GM12878 (cell line): ENCODE measurements around the gene NXN. TPM values are rescaled to one million over a fixed set of nuclear protein-coding genes. Genes with fewer than 3 reads are reported as not detected.

ENCODE experiments used
- ATAC-seq: fragments of 200-7000 bp; cut with Tn5 transposase; 3 replicates; pipeline ENCODE4 v1.9.1; 2020; ENCODE audit warnings: mild to moderate bottlenecking, moderate library complexity
- BruUV-seq: library from RNA; stranded (reverse); fragments of 400-500 nt; replicated peaks from 2 replicates; lab custom pipeline; 2021; lab: Mats Ljungman, UMichigan
- CTCF ChIA-PET: fragments of 300-600 bp; sonication (Branson Sonifier 250); formaldehyde crosslinking; extraction: SDS; loops from one replicate; lab custom pipeline; 2021; ENCODE audit warnings: inconsistent platforms; lab: Yijun Ruan, JAX
- POLR2A ChIA-PET: fragments of 350-600 bp; formaldehyde crosslinking; extraction: SDS; loops from one replicate; lab custom pipeline; 2021; ENCODE audit warnings: inconsistent platforms; lab: Charles Lee
- RAD21 ChIA-PET: fragments of 300-600 bp; sonication (Branson Sonifier 250); formaldehyde crosslinking; loops from one replicate; lab custom pipeline; 2023; ENCODE audit warnings: antibody characterized with exemption; ENCODE audit not compliant: unreplicated experiment; lab: Charles Lee
- SMC1A ChIA-PET: fragments of 300-600 bp; sonication (Branson Sonifier 250); formaldehyde crosslinking; loops from one replicate; lab custom pipeline; 2023; ENCODE audit not compliant: unreplicated experiment, uncharacterized antibody; lab: Charles Lee
- DNase-seq: peaks from one replicate; pipeline ENCODE4 v3.0.0-alpha.2; 2011; ENCODE audit warnings: low read depth, low spot score
- FAIRE-seq: peaks from 3 replicates; lab custom pipeline; 2011; peaks lifted over from hg19 to GRCh38; lab: Jason Lieb, UNC
- H2AFZ ChIP-seq: 2 replicates; pipeline ENCODE4 v1.6.0; 2011; ENCODE audit warnings: low read depth, low read length, control low read depth; ENCODE audit not compliant: control insufficient read depth
- H3K27ac ChIP-seq: 2 replicates; pipeline ENCODE4 v1.5.1; 2011; ENCODE audit warnings: control low read depth; ENCODE audit not compliant: control insufficient read depth, insufficient read depth
- H3K27me3 ChIP-seq, 2 experiments: replicated peaks in 1 of 2; 2 replicates each; pipeline versions ENCODE4 v1.6.0 to v1.6.1; 2011; ENCODE audit warnings: low read length in 1 of 2; ENCODE audit not compliant: control insufficient read depth in 2 of 2, insufficient read depth in 2 of 2
- H3K36me3 ChIP-seq, 2 experiments: 2 replicates each; pipeline ENCODE4 v1.5.1; 2011; ENCODE audit warnings: low read length in 1 of 2; ENCODE audit not compliant: control insufficient read depth in 2 of 2, insufficient read depth in 2 of 2
- H3K4me1 ChIP-seq: 2 replicates; pipeline ENCODE4 v1.6.1; 2011; ENCODE audit warnings: mild to moderate bottlenecking, low read length, moderate library complexity, mixed read lengths; ENCODE audit not compliant: control insufficient read depth, insufficient read depth
- H3K4me2 ChIP-seq: 2 replicates; pipeline ENCODE4 v1.6.0; 2011; ENCODE audit warnings: control low read depth; ENCODE audit not compliant: control insufficient read depth, insufficient read depth
- H3K4me3 ChIP-seq: fragments of 200-600 bp; sonication (generic); 2 replicates; pipeline ENCODE4 v1.5.1; 2016
- H3K79me2 ChIP-seq: 2 replicates; pipeline ENCODE4 v1.6.0; 2011; ENCODE audit warnings: low read length; ENCODE audit not compliant: control insufficient read depth, insufficient read depth
- H3K9ac ChIP-seq: 2 replicates; pipeline ENCODE4 v1.8.0; 2011; ENCODE audit warnings: low read length, control low read depth, mixed read lengths; ENCODE audit not compliant: control insufficient read depth, insufficient read depth
- H3K9me3 ChIP-seq: replicated peaks from 3 replicates; pipeline ENCODE4 v1.5.1; 2011; ENCODE audit warnings: mild to moderate bottlenecking, low read length; ENCODE audit not compliant: control insufficient read depth, insufficient read depth
- H4K20me1 ChIP-seq: 2 replicates; pipeline ENCODE4 v1.6.0; 2011; ENCODE audit not compliant: control insufficient read depth, insufficient read depth
- EGR1 ChIP-seq, 2 experiments: IDR thresholded peaks; 1 replicate in 1 of 2; 2 replicates in 1 of 2; pipeline ENCODE4 v1.6.1; 2011 to 2012; ENCODE audit warnings: low read depth in 2 of 2, low read length in 2 of 2, borderline replicate concordance in 1 of 2, mild to moderate bottlenecking in 1 of 2, moderate library complexity in 1 of 2
- ELK1 ChIP-seq: IDR thresholded peaks from 2 replicates; pipeline ENCODE4 v1.6.1; 2012; ENCODE audit warnings: low read depth, low read length, improper control_type of control experiment
- EP300 ChIP-seq, 2 experiments: fragments of 150-350 bp in 1 of 2; IDR thresholded peaks; 2 replicates each; pipeline ENCODE4 v1.6.1; 2011 to 2012; ENCODE audit warnings: low read depth in 2 of 2, low read length in 2 of 2, borderline replicate concordance in 1 of 2, improper control_type of control experiment in 1 of 2, inconsistent platforms in 1 of 2; ENCODE audit not compliant: control insufficient read depth in 1 of 2
- EZH2 ChIP-seq: IDR thresholded peaks from 2 replicates; pipeline ENCODE4 v1.6.1; 2012; ENCODE audit warnings: low read depth, mild to moderate bottlenecking, control low read depth, inconsistent platforms, low read length, borderline replicate concordance; ENCODE audit not compliant: control insufficient read depth
- MTA2 ChIP-seq: fragments of 450-650 bp; IDR thresholded peaks from 2 replicates; pipeline ENCODE4 v1.6.1; 2016; ENCODE audit warnings: low read depth, mild to moderate bottlenecking, moderate library complexity
- MXI1 ChIP-seq: fragments of 150-350 bp; IDR thresholded peaks from 2 replicates; pipeline ENCODE4 v1.6.1; 2011; ENCODE audit warnings: low read depth, mild to moderate bottlenecking, inconsistent platforms, low read length, improper control_type of control experiment
- NFYB ChIP-seq: IDR thresholded peaks from 2 replicates; pipeline ENCODE4 v1.6.1; 2011; ENCODE audit warnings: low read depth, mild to moderate bottlenecking, low read length, improper control_type of control experiment, moderate library complexity; ENCODE audit not compliant: insufficient read depth
- NR2C1 ChIP-seq: fragments of 450-650 bp; IDR thresholded peaks from 2 replicates; pipeline ENCODE4 v1.6.1; 2017; ENCODE audit warnings: antibody characterized with exemption, mild to moderate bottlenecking, moderate library complexity
- NR2F1 ChIP-seq: fragments of 450-650 bp; conservative IDR thresholded peaks from 2 replicates; pipeline ENCODE4 v1.6.1; 2017; ENCODE audit warnings: mild to moderate bottlenecking
- PAX8 ChIP-seq: fragments of 450-650 bp; IDR thresholded peaks from 2 replicates; pipeline ENCODE4 v1.6.1; 2017; ENCODE audit warnings: mild to moderate bottlenecking, moderate library complexity
- RAD51 ChIP-seq: fragments of 450-650 bp; IDR thresholded peaks from 2 replicates; pipeline ENCODE4 v1.6.1; 2016; ENCODE audit warnings: moderate library complexity, mild to moderate bottlenecking, inconsistent platforms
- RELA ChIP-seq: fragments of 450-650 bp; IDR thresholded peaks from 2 replicates; pipeline ENCODE4 v1.8.0; 2014; ENCODE audit warnings: borderline replicate concordance; ENCODE audit not compliant: partially characterized antibody
- SPI1 ChIP-seq: IDR thresholded peaks from 2 replicates; pipeline ENCODE4 v1.6.1; 2011; ENCODE audit warnings: low read depth, mild to moderate bottlenecking, low read length, moderate library complexity, borderline replicate concordance; ENCODE audit not compliant: insufficient read depth
- TAF1 ChIP-seq: IDR thresholded peaks from 2 replicates; pipeline ENCODE4 v1.6.1; 2011; ENCODE audit warnings: mild to moderate bottlenecking, low read depth, low read length, borderline replicate concordance
- WGBS: methylation state at CpG from one replicate; pipeline ENCODE4 v1.1.6; 2016; ENCODE audit warnings: low lambda C conversion rate; ENCODE audit not compliant: insufficient replicate concordance, insufficient coverage; ENCODE audit errors: missing lambda C conversion rate; 5-methylcytosine and 5-hydroxymethylcytosine counted together
- in situ Hi-C: fragments of 300-500 bp; cut with MboI; formaldehyde crosslinking; loops from 9 replicates; pipeline ENCODE4 v1.14.3; 2018; ENCODE audit warnings: mixed read lengths
- intact Hi-C: fragments of 100-400 bp; cut with micrococcal nuclease; formaldehyde crosslinking; loops from one replicate; pipeline ENCODE4 v1.14.2; 2022; ENCODE audit not compliant: unreplicated experiment
- polyA plus RNA-seq, 11 experiments: library from polyadenylated mRNA; depleted of rRNA in 4 of 11; unstranded in 6 of 11; stranded (reverse) in 5 of 11; fragments of >200 nt; fragmentation: Nextera tagmentation in 4 of 11; fragmentation: Illumina TruSeq in 1 of 11; extraction: Ambion mirVana in 4 of 11; extraction: Trizol in 1 of 11; gene quantifications; 1 replicate in 1 of 11; 2 replicates in 10 of 11; pipeline versions ENCODE4 v1.2.1 to v1.2.3, GENCODE V29; 2011 to 2016; ENCODE audit warnings: inconsistent platforms in 2 of 11, missing spikeins in 2 of 11, low read depth in 1 of 11
- total RNA-seq, 4 experiments: library from RNA; depleted of rRNA in 3 of 4; stranded (reverse); fragments of >200 nt in 3 of 4; fragmentation: Illumina TruSeq in 1 of 4; extraction: Trizol in 1 of 4; gene quantifications; 2 replicates each; pipeline versions ENCODE4 v1.2.1 to v1.2.3, GENCODE V29; 2013 to 2021
- TF ChIP-seq, protein P1 (sequence below): IDR thresholded peaks from 2 replicates; pipeline ENCODE4 v1.6.1; 2012; ENCODE audit warnings: improper control_type of control experiment, low read depth, low read length; ENCODE audit not compliant: insufficient replicate concordance
- TF ChIP-seq, protein P2 (sequence below): fragments of 450-650 bp; IDR thresholded peaks from 2 replicates; pipeline ENCODE4 v1.6.1; 2016; ENCODE audit warnings: mild to moderate bottlenecking

NXN gene
- total and polyA plus RNA-seq, 10 of the 15 experiments (the other 5 are each of a cell fraction or from before 2014, with no cell fraction given), result 0.04 to 1.2 (median 0.30) TPM

DNA sequence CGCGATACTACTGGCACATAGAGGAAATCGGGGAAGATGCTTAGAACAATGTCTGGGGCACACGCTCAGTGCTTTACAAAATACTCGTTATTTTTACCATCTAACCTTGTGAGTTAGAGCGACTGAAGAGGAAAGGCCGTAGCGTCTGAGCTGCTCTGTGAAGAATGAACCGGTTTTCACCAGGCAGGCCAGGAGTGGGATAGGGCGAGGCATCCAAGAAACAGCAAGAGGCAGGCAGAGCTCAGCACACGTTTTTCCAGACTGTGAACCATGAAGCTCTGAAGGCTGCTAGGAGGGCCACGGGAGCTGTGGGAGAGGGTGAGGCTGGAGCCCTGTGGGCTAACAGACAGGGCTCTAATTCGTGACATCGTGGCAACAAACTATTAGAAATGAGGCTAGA is 101.9 kb downstream of the NXN start:
- intact Hi-C loops (no loop called here), in situ Hi-C loops (no loop called here)
- BruUV-seq, result no TSS peak
- ChIA-PET SMC1A (no interaction called here), RAD21 (no interaction called here), POLR2A (no interaction called here), CTCF (interaction anchor here (3.3 kb wide), 1 partner anchor 119 kb away, joined by 14 read pairs; the partner anchor contains the start of gene TIMM22)
- no peaks in the 10 kb centered on the region for H3K27me3 ChIP-seq
- no peak overlapping the region for H3K27ac ChIP-seq
- H3K9me3 ChIP-seq, result no peaks in the 10 kb centered on the region; the same call in 2 of the 3 replicates
- no peaks in the 10 kb centered on the region for H3K36me3 ChIP-seq
- TF ChIP-seq NFYB (no peak), RAD51 (no peak), MXI1 (no peak), EZH2 (no peak), RELA (no peak), EGR1 (IDR thresholded peaks at IDR 0.05; ENCODE audit: borderline replicate concordance in 1 of 2, low read depth in 2 of 2, low read length in 2 of 2) (no peak), NR2F1 (no peak), EP300 (IDR thresholded peaks at IDR 0.05; ENCODE audit: borderline replicate concordance in 1 of 2, control insufficient read depth in 1 of 2, low read depth in 2 of 2, low read length in 2 of 2) (no peak), PAX8 (no peak), SPI1 (no peak), TAF1 (no peak), NR2C1 (no peak), ELK1 (no peak), MTA2 (no peak)
- TF ChIP-seq, protein P1, sequence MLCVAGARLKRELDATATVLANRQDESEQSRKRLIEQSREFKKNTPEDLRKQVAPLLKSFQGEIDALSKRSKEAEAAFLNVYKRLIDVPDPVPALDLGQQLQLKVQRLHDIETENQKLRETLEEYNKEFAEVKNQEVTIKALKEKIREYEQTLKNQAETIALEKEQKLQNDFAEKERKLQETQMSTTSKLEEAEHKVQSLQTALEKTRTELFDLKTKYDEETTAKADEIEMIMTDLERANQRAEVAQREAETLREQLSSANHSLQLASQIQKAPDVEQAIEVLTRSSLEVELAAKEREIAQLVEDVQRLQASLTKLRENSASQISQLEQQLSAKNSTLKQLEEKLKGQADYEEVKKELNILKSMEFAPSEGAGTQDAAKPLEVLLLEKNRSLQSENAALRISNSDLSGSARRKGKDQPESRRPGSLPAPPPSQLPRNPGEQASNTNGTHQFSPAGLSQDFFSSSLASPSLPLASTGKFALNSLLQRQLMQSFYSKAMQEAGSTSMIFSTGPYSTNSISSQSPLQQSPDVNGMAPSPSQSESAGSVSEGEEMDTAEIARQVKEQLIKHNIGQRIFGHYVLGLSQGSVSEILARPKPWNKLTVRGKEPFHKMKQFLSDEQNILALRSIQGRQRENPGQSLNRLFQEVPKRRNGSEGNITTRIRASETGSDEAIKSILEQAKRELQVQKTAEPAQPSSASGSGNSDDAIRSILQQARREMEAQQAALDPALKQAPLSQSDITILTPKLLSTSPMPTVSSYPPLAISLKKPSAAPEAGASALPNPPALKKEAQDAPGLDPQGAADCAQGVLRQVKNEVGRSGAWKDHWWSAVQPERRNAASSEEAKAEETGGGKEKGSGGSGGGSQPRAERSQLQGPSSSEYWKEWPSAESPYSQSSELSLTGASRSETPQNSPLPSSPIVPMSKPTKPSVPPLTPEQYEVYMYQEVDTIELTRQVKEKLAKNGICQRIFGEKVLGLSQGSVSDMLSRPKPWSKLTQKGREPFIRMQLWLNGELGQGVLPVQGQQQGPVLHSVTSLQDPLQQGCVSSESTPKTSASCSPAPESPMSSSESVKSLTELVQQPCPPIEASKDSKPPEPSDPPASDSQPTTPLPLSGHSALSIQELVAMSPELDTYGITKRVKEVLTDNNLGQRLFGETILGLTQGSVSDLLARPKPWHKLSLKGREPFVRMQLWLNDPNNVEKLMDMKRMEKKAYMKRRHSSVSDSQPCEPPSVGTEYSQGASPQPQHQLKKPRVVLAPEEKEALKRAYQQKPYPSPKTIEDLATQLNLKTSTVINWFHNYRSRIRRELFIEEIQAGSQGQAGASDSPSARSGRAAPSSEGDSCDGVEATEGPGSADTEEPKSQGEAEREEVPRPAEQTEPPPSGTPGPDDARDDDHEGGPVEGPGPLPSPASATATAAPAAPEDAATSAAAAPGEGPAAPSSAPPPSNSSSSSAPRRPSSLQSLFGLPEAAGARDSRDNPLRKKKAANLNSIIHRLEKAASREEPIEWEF, result no peak
- TF ChIP-seq, protein P2, sequence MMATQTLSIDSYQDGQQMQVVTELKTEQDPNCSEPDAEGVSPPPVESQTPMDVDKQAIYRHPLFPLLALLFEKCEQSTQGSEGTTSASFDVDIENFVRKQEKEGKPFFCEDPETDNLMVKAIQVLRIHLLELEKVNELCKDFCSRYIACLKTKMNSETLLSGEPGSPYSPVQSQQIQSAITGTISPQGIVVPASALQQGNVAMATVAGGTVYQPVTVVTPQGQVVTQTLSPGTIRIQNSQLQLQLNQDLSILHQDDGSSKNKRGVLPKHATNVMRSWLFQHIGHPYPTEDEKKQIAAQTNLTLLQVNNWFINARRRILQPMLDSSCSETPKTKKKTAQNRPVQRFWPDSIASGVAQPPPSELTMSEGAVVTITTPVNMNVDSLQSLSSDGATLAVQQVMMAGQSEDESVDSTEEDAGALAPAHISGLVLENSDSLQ, result no peak
- 65% methylated on average over 14 of the region's 14 CpGs for WGBS
- H3K4me2 ChIP-seq, result no peak overlapping the region
- H3K4me1 ChIP-seq, result no peaks in the 10 kb centered on the region
- no peaks in the 10 kb centered on the region for H3K79me2 ChIP-seq
- DNase-seq, result no peak
- no peaks in the 10 kb centered on the region for H4K20me1 ChIP-seq
- H3K9ac ChIP-seq, result no peak overlapping the region
- no peak overlapping the region for H2AFZ ChIP-seq
- no peak for FAIRE-seq
- no peak overlapping the region for H3K4me3 ChIP-seq
- ATAC-seq, result no peak
